ENCODE measurements around the gene SLC38A10. TPM values are rescaled to one million over a fixed set of nuclear protein-coding genes. Genes with fewer than 3 reads are reported as not detected.

Gene SLC38A10
- total and polyA plus RNA-seq, 2 of the 13 experiments (the other 11 are each of a cell fraction or from before 2014, with no cell fraction given): 23.4 to 55.8 TPM

- TF ChIP-seq MYNN (CRISPR knock-in tag; IDR thresholded peaks at IDR 0.05; ENCODE audit: low read depth) (no peak), NFIB (CRISPR knock-in tag; IDR thresholded peaks at IDR 0.05; ENCODE audit: borderline replicate concordance) (0 out of 2 replicates have a peak, but pooled peaks have one; percentile 31), JUND (CRISPR knock-in tag; IDR thresholded peaks at IDR 0.05) (no peak), BORCS8-MEF2B (CRISPR knock-in tag; IDR thresholded peaks at IDR 0.05) (no peak), HNRNPL (IDR thresholded peaks at IDR 0.05; ENCODE audit: low read depth, low read length) (peak; percentile 27; the same call in 1 of the 2 replicates), ZNF275 (CRISPR knock-in tag; IDR thresholded peaks at IDR 0.05; ENCODE audit: borderline replicate concordance) (no peak), FOXA1 (IDR thresholded peaks at IDR 0.05) (no peak), FOXA1 (CRISPR knock-in tag; IDR thresholded peaks at IDR 0.05) (no peak), SATB2 (CRISPR knock-in tag; IDR thresholded peaks at IDR 0.05) (no peak), ZNF160 (CRISPR knock-in tag; IDR thresholded peaks at IDR 0.05) (no peak), ZNF207 (IDR thresholded peaks at IDR 0.05; ENCODE audit: borderline replicate concordance) (no peak), ZNF724P (CRISPR knock-in tag; IDR thresholded peaks at IDR 0.05; ENCODE audit: borderline replicate concordance) (0 out of 2 replicates have a peak, but pooled peaks have one; percentile 23), ZNF430 (CRISPR knock-in tag; IDR thresholded peaks at IDR 0.05) (0 out of 2 replicates have a peak, but pooled peaks have one; percentile 31), ARNT2 (CRISPR knock-in tag; IDR thresholded peaks at IDR 0.05; ENCODE audit: low read depth) (no peak), ZNF282 (IDR thresholded peaks at IDR 0.05; ENCODE audit: partially characterized antibody) (no peak), KDM4B (CRISPR knock-in tag; IDR thresholded peaks at IDR 0.05) (no peak; the same call in 1 of the 2 replicates), HMGXB3 (CRISPR knock-in tag; IDR thresholded peaks at IDR 0.05; ENCODE audit: borderline replicate concordance) (no peak), GATAD2A (CRISPR knock-in tag; IDR thresholded peaks at IDR 0.05) (no peak), ELF4 (CRISPR knock-in tag; IDR thresholded peaks at IDR 0.05; ENCODE audit: borderline replicate concordance) (no peak)
- TF ChIP-seq, protein P1, sequence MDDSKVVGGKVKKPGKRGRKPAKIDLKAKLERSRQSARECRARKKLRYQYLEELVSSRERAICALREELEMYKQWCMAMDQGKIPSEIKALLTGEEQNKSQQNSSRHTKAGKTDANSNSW (CRISPR knock-in tag; IDR thresholded peaks at IDR 0.05; ENCODE audit: borderline replicate concordance): no peak
- TF ChIP-seq, protein P2, sequence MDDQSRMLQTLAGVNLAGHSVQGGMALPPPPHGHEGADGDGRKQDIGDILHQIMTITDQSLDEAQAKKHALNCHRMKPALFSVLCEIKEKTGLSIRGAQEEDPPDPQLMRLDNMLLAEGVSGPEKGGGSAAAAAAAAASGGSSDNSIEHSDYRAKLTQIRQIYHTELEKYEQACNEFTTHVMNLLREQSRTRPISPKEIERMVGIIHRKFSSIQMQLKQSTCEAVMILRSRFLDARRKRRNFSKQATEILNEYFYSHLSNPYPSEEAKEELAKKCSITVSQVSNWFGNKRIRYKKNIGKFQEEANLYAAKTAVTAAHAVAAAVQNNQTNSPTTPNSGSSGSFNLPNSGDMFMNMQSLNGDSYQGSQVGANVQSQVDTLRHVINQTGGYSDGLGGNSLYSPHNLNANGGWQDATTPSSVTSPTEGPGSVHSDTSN (CRISPR knock-in tag; IDR thresholded peaks at IDR 0.05; ENCODE audit: borderline replicate concordance): no peak
These were observed 35.1 kb upstream of the SLC38A10 start (continued) for GRCh38 chr17:81329927-81330883.

Data from HepG2 (cell line).